Left kidney (tissue), 2 donors: ENCODE data around the gene CCDC157. TPM values are rescaled to one million over a fixed set of nuclear protein-coding genes. Genes with fewer than 3 reads are reported as not detected.
"Not testable (repeated sequence)": the region's sequence is repeated elsewhere in the genome, so short reads cannot be mapped to it uniquely, and the experiment has no call there.

Experiments
- DNase-seq: peaks from one replicate; pipeline ENCODE4 v3.0.0-alpha.2; 2013
- polyA plus RNA-seq: library from polyadenylated mRNA; unstranded; fragments of 120-200 nt; gene quantifications from one replicate; pipeline ENCODE4 v1.2.1, GENCODE V29; 2013; ENCODE audit not compliant: insufficient read length

CCDC157 gene
- polyA plus RNA-seq, 1 donor: 5.5 TPM

DNA sequence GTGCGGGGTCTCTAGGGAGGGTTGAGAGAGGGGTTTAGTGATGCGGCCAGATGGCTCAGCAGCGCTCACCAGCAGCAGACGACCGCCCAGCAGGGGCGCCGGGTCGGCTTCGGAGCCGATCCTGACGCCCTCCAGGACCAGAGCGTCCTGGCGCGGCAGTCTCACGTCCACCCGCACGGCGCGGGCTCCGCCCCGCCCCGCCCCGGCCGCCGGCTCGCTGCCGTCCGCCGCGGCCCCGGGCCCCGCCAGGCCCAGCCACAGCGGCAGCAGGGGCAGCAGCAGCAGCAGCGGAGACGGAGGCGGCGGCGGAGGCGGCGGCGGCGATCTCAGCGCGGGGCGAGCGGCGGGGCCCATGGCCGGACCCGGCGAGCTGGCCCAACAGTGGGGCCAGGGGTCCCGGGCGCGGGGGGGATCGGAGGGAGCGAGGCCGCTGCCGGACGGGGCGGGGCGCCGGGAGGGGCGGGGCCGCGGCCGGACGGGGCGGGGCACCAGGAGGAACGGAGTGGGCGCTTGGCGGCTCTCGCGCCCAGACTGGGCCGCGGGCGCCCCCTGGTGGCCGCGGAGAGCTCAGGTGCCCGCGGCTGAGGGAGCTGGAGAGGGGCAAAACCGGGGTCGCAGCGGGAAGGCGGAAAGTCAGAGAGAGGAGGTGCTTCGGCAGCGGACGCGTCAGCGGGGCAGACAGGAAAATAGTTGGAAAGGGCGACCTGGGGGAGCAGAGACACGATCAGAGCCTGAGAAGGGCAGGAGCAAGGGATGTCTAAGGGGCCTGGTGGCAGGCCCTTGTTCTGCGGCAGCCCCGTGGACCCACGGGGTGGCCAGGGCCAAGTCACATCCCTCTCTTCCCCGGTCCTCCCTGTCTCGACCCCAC, 30.4 kb downstream of the CCDC157 start, which contains the start of gene RNF215:
RNF215 (minus strand) TSS at position 452 of the 868 bp plus-strand sequence; CDS start at position 354, 98 bp downstream.
- peak; percentile 80 for DNase-seq

DNA sequence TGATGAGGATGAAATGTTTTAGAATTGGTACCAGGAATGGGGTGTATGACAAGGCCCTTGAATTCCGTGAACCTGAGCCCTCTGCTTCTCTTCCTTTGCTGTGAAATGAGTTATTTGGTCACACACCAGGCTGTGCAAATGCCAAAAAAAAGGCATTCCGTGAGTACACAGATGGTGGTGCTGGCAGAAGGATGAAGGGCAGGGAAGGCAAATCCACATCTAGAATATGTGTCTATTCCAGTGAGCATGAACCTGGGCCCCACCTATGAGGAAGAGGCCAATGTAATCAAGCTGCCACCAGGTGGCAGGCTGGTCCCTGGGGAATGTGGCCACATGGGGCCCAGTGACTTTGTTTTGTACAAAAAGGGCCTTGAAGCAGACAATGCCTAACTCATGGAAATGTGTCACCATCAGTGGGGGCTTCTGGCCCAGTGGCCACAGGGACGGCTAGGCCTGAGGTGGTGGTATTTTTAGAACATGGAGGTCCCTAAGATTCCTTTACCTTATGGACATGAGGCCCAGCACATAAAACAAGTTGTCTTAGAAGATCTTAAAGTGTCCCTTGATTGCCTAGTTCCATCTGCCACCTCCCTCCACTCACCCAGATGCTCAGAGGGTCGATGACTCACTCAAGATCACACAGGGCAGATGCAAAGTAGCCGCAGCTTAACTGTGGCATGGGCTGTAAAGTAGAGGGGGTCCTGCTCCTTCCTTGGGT, 34.3 kb downstream of the CCDC157 start:
- DNase-seq: no peak

DNA sequence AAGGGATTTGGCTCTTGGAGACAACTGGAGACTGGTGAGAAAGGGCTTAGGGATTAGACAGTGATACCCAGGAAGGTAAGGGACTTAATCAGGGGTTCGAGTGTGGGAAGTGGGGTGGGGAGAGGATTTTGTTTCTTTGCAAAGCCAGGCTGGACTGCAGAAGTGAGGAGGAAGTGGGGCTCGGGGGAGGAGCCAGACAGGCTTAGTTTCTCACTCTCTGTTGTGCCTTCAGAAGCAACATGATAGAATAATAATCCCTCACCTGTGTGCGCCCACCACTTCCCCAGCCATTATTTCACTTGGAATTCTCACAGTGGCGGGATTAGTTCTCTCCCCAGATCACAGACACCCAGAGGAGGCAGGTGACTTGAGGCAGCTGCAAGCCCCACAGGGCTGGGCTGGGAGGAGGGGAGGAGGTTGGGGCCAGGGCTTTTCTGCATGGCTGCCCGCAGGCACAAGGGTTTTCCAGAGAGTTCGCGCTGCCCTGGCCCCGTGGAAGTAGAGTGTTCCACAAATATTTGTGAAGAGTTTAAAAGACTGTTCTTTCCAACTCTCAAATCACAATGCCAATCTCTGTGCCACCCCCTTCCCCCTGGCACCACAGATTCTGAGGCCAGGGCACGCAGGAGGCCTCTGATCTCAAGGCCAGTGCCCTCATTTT, 36.0 kb downstream of the CCDC157 start:
- no peak for DNase-seq

DNA sequence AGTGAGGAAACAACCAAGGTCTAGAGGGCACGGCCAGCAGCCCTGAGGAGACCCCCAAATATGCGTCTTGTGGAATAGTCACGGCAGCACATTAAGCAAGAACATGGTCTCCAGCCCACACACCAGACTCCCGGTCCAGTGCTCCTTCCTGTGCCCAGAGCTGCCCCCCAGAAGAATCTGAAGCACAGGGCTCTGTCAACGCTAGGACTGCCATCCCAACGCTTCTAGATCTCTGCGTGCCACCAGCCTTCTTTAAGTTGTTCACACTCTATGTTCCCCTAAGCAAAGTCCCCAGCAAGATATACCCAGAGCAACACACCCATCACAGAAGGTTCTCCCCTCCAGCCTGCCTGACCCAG, 36.5 kb downstream of the CCDC157 start:
- no peak for DNase-seq

DNA sequence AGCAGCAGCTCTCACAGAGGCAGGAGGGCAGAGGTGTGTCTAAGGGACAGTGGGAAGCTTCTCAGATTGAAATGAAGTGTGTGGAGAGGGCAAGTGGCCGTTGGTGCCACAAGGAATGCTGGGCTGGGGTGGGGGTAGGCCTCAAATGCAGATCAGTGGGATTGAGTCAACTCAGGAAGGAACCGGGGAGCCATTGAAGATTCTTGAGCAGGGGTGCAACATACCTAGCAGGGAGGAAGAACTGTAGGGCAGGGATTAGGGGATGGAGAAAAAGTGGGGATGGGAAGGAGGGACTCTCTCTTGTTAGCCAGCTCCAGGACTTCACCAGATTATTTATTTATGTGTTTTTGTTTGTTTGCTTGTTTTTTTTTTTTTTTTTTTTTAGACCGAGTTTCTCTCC, 37.1 kb downstream of the CCDC157 start:
- DNase-seq: no peak

DNA sequence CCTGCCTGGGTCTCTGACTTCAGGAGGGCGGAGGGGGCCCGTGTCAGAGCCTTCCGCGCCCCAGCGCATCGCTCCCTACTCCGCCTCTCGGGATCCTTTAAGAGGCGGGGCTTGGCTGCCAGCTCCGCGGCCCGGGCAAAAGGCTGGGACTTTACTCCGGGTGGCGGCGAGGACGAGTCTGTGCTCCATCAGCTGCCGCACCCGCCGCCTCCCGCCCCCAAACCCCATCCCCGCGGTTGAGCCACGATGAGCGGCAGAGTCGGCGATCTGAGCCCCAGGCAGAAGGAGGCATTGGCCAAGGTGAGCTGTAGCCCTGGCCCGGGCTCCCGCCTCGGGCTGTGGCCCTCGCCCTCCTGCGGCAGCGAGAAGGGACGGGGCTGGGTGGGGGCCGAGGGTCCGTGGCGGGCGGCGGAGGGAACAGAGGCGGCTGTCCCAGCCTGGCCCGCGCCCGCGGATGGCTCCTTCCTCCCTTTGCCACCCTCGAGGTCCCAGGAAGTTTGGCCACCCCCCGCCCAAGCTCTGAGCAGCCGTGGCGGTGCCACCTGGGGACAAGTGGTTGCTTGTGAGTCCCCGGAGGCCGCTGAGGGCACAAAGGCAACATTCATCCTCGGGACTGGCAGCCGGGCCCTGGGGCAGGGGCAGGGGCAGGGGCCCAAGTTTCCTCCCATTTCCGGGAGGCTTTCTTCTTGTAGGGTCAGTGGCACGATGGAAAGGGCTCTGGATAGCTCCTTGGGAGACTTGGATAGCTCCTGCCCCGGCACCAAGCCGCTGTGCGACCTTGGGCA, 40.3 kb downstream of the CCDC157 start, which contains the start of gene SEC14L2:
SEC14L2 (plus strand) TSS at position 148 of the 785 bp plus-strand sequence; CDS start at position 247, 99 bp downstream.
- peak; percentile 50 for DNase-seq

DNA sequence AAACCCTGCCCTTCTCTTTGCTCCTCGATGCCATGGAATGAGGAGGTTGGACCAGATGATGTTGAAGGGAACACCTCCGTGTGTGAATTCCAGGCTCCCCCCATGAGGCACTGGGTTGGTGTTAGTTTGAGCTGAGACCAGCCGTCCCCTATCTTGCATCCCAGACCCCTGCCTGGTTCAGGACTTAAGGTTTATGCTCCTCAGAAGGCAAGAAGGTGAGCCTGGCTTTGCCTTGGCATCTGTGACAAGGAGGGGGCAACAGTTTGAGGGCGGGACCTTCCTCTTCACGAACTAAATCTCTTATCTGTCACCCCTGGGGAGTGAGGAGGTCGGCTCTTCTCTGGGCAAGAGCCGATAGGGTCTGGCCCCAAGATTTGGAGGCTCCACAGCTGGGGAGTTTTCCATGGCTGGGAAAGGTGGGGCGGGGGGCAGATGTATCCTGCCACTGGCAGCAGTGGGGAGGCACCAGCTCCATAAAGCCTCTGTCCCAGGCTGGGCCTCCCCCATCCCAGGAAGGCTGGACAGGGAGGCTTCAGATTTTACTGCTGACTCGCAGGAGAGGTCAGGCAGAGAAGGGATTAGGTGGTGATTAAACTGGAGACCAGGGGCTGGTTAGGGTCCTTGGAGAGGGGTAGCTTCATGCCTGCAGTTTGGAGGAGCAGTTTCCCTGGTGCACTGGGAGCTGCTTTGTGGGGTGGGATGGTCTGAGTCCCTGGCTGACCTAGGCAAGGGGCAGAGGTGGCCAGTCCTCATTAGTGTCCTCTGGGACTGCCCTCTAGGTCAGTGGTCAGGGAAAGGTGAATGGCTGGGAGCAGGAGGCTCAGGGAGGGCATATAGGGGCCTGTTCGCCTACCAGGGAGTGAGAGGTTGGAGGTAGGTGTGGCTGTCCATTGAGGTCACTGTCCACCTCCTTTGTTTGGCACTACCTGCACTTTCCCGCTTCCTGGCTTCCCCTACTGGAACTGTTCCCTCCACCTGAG, 41.1 kb downstream of the CCDC157 start:
- DNase-seq: no peak

DNA sequence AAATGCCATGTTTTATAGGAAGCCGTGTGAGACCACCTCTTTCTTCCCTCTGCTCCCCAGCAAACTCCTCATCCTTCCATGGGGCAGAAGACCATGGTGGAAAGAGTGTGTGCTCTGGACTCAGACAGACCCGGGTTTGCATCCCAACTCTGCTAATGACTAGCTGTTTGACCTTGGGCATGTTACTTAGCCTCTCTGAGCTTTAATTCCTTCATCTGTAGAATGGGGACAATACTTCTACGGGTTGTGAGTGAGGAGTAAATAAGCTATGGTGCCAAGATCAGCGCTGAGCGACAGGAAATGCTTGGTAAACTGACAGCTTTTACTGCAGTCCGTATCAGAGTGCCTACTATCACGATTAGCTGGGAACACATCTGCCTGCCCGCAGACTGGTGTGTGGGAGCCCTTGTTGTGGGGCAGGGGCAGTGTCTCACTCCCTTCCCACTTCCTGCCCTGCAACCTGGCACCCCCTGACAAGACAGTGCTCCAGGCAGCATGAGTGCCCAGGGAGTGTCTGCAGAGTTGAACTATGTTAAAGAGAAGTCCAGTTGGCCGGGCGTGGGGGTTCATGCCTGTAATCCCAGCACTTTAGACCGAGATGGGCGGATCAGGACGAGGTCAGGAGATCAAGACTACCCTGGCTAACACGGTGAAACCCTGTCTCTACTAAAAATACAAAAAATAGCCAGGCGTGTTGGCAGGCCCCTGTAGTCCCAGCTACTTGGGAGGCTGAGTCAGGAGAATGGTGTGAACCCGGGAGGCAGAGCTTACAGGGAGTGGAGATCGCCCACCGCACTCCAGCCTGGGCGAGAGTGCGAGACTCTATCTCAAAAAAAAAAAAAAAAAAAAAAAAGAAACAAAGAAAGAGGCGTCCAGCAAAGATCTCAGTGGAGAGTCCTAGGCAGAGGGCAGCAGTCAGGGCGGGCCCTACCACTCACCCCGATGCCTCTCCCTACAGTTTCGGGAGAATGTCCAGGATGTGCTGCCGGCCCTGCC, 42.2 kb downstream of the CCDC157 start:
- DNase-seq: no peak

DNA sequence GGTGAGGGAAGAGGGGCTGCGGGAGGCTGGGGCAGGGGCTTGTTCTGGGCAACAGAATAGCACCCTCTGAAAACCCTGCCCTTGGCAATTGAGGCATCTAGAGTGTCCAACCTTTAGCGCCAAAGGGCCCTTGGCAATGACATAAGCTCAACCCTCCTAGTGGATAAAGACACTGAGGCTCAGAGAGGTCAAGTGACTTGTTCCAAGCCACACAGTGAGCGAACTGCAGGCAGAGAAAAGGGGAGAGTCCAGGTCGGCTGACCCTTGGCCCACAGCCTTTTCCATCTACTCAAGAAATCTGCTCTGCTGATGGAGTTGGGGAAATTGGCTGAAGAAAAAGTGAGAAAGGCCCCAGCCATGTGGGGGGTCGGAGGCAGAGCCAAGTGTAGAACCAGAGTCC, 42.9 kb downstream of the CCDC157 start:
- DNase-seq: no peak

DNA sequence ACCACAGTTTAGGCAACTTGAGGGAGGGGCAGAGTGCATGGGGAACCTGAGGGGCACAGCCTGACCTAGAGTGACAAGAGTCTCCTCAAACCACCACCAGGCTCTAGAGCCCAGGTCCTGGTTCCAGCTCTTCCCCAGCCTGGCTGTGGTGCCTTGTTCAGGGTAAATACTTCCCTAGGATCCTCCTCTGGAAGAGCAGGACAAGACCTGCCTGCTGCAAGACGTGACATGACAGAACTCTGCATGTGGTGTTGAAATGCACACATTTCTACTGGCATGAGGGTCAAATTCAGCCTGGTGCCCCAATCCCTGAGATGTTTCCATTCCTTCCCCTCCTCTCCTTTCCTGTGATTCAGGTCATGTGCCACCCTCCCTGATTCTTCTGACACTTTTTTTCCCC, 43.4 kb downstream of the CCDC157 start:
- DNase-seq: no peak

DNA sequence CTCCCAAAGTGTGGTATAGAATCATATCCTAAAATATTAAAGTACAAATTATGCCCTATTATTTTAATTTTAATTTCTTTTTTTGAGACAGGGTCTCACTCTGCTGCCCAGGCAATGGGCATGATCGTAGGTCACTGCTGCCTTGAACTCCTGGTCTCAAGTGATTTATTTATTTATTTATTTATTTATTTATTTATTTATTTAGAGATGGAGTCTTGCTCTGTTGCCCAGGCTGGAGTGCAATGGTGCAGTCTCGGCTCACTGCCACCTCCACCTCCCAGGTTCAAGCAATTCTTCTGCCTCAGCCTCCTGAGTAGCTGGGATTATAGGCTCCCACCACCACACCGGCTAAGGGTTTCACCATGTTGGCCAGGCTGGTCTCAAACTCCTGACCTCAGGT, 44.2 kb downstream of the CCDC157 start:
- DNase-seq: not testable (repeated sequence)

DNA sequence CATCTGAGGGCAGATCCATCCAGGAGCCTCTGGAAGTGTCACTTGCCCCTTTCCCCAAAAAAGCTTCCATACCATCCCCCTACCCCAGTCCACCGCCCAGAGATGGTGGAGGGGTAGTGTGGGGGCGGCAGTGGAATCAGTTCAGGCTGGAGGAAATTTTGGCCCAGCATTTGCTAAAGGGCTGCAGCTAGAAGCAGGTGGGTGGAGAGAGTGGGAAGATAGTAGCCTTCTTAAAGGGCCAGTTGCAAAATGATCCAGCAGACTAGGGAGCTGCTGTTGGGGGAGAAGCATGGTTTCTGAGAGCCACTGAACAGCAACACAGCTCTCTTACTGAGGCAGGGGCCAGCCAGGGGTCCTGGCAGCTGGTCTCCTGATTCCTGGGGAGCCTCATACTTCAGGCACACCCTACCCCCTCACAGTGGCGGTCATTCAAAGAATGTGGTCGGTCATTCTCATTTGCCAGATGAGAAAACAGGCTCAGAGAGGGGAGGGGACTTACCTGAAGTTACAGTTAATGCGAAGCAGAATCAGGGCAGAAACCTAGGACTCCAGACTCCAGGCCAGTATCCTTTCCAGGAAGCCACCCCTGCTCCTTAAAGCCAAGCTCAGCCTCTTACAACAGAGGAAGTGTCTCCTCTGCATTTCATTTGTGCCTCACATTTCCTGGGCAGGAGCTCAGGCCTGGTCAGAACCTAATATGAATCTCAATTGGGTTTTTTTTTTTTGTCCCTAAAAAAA, 45.4 kb downstream of the CCDC157 start:
- DNase-seq: no peak

DNA sequence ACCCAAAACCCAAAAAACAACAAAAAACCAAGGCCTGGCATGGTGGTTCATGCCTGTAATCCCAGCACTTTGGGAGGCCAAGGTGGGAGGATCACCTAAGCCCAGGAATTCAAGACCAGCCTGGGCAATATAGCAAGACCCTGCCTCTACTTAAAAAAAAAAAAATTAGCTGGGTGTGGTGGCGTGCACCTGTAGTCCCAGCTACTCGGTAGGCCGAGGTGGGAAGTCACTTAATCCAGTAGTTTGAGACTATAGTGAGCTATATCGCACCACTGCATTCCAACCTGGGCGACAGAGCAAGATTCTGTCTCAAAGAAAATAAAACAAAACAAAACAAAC, 45.9 kb downstream of the CCDC157 start:
- not testable (repeated sequence) for DNase-seq

DNA sequence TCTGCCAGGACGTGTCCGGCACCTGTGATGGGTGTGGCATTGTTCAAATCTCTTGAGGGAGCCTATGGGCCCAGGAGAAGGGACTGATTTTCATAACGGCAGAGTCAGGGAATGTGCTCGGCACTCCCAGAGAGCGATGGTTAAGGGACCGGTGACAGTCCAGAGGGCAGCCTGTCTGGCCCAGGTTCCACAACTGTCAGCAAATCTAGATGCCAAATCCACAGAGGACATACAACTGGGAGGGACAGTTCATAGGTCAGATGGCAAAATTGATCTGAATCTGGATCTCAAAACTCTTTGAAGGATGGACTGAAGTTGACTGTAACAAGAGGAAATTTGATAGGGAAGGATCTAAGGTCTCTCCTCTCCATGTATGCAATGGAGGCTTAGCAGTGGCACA, 47.5 kb downstream of the CCDC157 start:
- DNase-seq: no peak

DNA sequence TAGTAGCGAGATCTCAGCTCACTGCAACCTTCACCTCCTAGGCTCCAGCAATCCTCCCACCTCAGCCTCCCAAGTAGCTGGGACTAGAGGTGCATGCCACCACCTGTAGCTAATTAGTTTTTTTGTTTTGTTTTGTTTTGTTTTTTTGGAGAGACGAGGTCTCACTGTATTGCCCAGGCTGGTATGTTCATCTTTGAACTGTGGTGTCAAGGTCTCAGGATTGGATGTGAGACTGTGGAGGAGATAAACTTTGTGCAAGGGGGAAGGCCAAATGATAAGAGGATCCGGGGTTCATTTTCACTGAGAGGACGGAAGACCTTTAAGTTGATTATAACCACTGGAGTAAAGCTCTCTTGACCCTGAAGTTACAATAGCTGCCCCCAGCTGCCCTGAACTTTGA, 48.9 kb downstream of the CCDC157 start:
- no peak for DNase-seq

DNA sequence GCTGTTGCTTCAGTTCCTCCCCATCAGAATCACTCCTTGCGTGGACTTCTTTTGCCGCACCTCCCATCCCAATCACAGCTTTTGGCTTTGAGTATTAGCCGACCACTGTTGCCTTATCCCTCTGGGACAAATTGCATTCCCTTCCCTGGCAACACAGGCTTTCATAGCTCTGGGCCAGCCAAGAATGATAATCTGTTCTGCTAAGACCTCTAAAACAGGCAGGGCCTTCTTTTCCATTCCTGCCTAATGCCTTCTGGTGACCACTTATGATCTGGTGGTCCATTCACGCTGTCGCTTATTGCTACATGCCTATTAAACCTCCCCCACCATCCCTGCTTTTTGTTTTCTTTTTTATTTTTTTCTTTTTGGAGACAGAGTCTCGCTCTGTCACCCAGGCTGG, 49.6 kb downstream of the CCDC157 start:
- DNase-seq: no peak

DNA sequence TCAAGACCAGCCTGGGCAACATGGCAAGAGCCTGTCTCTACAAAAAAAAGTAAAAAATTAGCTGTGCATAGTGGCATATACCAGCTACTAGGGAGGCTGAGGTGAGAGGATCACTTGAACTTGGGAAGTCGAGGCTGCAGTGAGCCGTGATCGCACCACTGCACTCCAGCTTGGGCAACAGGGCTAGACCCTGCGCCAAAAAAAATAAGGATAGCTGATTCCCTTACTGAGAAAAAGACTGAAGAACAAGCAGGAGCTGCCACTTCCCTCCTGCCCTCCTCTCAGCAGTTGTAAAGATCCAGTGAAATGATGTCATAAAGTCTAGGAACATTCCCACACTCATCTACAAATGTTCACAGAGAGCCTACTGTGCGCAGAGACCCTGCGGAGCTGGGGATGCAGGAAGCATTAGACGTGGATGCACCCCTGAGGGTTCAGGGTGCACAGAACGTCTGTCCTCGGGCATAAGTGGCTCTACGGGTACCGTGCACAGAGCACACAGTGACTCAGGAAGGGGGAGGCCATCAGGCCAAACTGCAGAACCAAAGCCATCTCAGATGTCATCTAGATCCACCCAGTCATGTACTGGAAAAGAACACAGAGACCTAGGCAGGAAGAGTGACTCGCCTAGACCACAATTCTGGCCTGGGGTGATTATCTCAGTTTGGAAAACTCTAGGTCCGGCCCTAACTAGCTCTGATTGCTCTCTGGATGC, 51.7 kb downstream of the CCDC157 start:
- no peak for DNase-seq

DNA sequence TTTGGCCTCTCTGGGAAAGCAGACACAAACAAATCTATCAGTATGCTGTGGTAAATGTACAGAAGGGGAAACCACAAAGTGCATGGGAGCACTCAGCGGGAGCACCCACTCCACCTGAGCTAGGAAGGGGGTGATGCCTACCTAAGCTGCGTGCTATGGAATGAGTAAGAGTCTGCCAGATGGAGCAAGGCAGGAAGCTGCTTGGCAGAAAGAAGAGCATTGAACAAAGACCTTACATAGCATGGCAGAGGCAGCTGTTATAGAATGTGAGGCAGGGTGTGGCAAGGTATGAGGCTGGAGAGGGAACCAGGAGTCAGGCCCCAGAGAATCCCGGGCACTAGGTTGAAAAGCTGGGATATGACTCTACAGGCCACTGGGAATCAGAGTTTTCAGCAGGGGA, 55.0 kb downstream of the CCDC157 start:
- no peak for DNase-seq
